Epithelial cell of proximal tubule (primary cell): ENCODE results near the gene BLOC1S1. TPM values are rescaled to one million over a fixed set of nuclear protein-coding genes. Genes with fewer than 3 reads are reported as not detected.

ENCODE experiments used
- DNase-seq: peaks from one replicate; pipeline ENCODE4 v3.0.0-alpha.2; 2011; ENCODE audit warnings: low read depth
- H3K4me3 ChIP-seq: 2 replicates; pipeline ENCODE4 v1.5.1; 2011; ENCODE audit warnings: low read depth, mild to moderate bottlenecking, low read length
- CTCF ChIP-seq: conservative IDR thresholded peaks from 2 replicates; pipeline ENCODE4 v1.5.1; 2012; ENCODE audit warnings: low read depth, mild to moderate bottlenecking, low read length
- total RNA-seq: library from RNA; depleted of rRNA; stranded (reverse); fragments of >200 nt; gene quantifications from 2 replicates; pipeline ENCODE4 v1.2.3, GENCODE V29; 2015

BLOC1S1 gene
- total RNA-seq, 1 donor from 2014 or later = 187 TPM

GRCh38 chr12:55694651-55695050 is 21.2 kb upstream of the BLOC1S1 start:
- H3K4me3 ChIP-seq = no peak overlapping the region
- no peak for DNase-seq
- no peak for TF ChIP-seq CTCF

- no peak for TF ChIP-seq CTCF
- DNase-seq = no peak
- no peak overlapping the region for H3K4me3 ChIP-seq
Measured at GRCh38 chr12:55695349-55695748, 20.5 kb upstream of the BLOC1S1 start.

GRCh38 chr12:55696141-55696540 is 19.7 kb upstream of the BLOC1S1 start:
- no peak for DNase-seq
- no peak for TF ChIP-seq CTCF
- H3K4me3 ChIP-seq = no peak overlapping the region

- no peak for TF ChIP-seq CTCF
- no peak overlapping the region for H3K4me3 ChIP-seq
- no peak for DNase-seq
Measured at GRCh38 chr12:55696796-55697462, 18.9 kb upstream of the BLOC1S1 start.

- TF ChIP-seq CTCF = no peak
- no peak for DNase-seq
- H3K4me3 ChIP-seq = no peak overlapping the region
Measured at GRCh38 chr12:55697686-55698085, 18.2 kb upstream of the BLOC1S1 start.

GRCh38 chr12:55698241-55698955 is 17.4 kb upstream of the BLOC1S1 start:
- TF ChIP-seq CTCF = no peak

GRCh38 chr12:55698965-55699364 is 16.9 kb upstream of the BLOC1S1 start:
- no peak overlapping the region for H3K4me3 ChIP-seq
- DNase-seq = no peak
- no peak for TF ChIP-seq CTCF

More at GRCh38 chr12:55698241-55698955, 17.4 kb upstream of the BLOC1S1 start:
- H3K4me3 ChIP-seq = no peak overlapping the region
- no peak for DNase-seq
